HepG2 (cell line): ENCODE measurements around the gene ZNF440. TPM values are rescaled to one million over a fixed set of nuclear protein-coding genes. Genes with fewer than 3 reads are reported as not detected.

Experiments used
- ATAC-seq: fragments of 200-7000 bp; cut with Tn5 transposase; 3 replicates; pipeline ENCODE4 v1.9.1; 2020; ENCODE audit warnings: mild to moderate bottlenecking, moderate library complexity
- BruUV-seq: library from RNA; stranded (reverse); fragments of 400-500 nt; replicated peaks from 2 replicates; lab custom pipeline; 2021; lab: Mats Ljungman, UMichigan
- CTCF ChIA-PET: fragments of 300-600 bp; formaldehyde crosslinking; extraction: SDS; loops from one replicate; lab custom pipeline; 2021; ENCODE audit warnings: low total read pairs, inconsistent platforms, low intra/inter-chr PET ratio; lab: Yijun Ruan, JAX
- POLR2A ChIA-PET: fragments of 350-600 bp; sonication (Branson Sonifier 250); formaldehyde crosslinking; loops from one replicate; lab custom pipeline; 2020; ENCODE audit warnings: antibody characterized with exemption, inconsistent platforms; lab: Yijun Ruan, JAX
- DNase-seq: peaks from one replicate; pipeline ENCODE4 v3.0.0-alpha.2; 2015; ENCODE audit warnings: low spot score
- FAIRE-seq: peaks from 3 replicates; lab custom pipeline; 2011; peaks lifted over from hg19 to GRCh38; lab: Jason Lieb, UNC
- H2AFZ ChIP-seq: one replicate; pipeline ENCODE4 v1.6.1; 2011; ENCODE audit warnings: low read length, inconsistent platforms
- H3K27ac ChIP-seq: fragments of 300-600 bp; 3 replicates; pipeline ENCODE4 v1.8.0; 2011; ENCODE audit warnings: mixed run types, mild to moderate bottlenecking, mixed read lengths, low read length, inconsistent platforms; ENCODE audit not compliant: insufficient read depth; ENCODE audit errors: extremely low read length
- H3K27me3 ChIP-seq, 2 experiments: fragments of 200-600 bp in 1 of 2; 2 replicates in 1 of 2; 3 replicates in 1 of 2; pipeline versions ENCODE4 v1.6.0 to v1.8.0; 2011; ENCODE audit warnings: low read length in 2 of 2, mild to moderate bottlenecking in 2 of 2, moderate library complexity in 2 of 2, inconsistent platforms in 1 of 2; ENCODE audit not compliant: insufficient read depth in 2 of 2, control insufficient read depth in 1 of 2
- H3K36me3 ChIP-seq, 2 experiments: fragments of 200-600 bp in 1 of 2; replicated peaks in 1 of 2; 2 replicates in 1 of 2; 3 replicates in 1 of 2; pipeline versions ENCODE4 v1.5.1 to v1.8.0; 2011; ENCODE audit warnings: low read length in 2 of 2, inconsistent platforms in 1 of 2; ENCODE audit not compliant: insufficient read depth in 2 of 2, control insufficient read depth in 1 of 2
- H3K4me1 ChIP-seq: 2 replicates; pipeline ENCODE4 v1.5.1; 2012; ENCODE audit warnings: low read length, inconsistent platforms; ENCODE audit not compliant: insufficient read depth
- H3K4me2 ChIP-seq: 2 replicates; pipeline ENCODE4 v1.6.0; 2011; ENCODE audit warnings: low read depth, low read length, inconsistent platforms
- H3K4me3 ChIP-seq, 3 experiments: fragments of 200-600 bp in 1 of 3; sonication (generic), shearing (Covaris generic) in 1 of 3; replicated peaks in 1 of 3; 2 replicates each; pipeline ENCODE4 v1.5.1; 2011 to 2016; ENCODE audit warnings: low read length in 3 of 3, inconsistent platforms in 2 of 3, low read depth in 2 of 3, mild to moderate bottlenecking in 2 of 3, control low read depth in 1 of 3, mixed read lengths in 1 of 3; ENCODE audit not compliant: insufficient read depth in 1 of 3
- H3K79me2 ChIP-seq: one replicate; pipeline ENCODE4 v1.6.1; 2011; ENCODE audit warnings: low read length, inconsistent platforms; ENCODE audit not compliant: insufficient read depth
- H3K9ac ChIP-seq: 2 replicates; pipeline ENCODE4 v1.6.0; 2011; ENCODE audit warnings: mild to moderate bottlenecking, low read depth, low read length, inconsistent platforms; ENCODE audit not compliant: insufficient read depth
- H3K9me3 ChIP-seq: 2 replicates; pipeline ENCODE4 v1.5.1; 2012; ENCODE audit warnings: mild to moderate bottlenecking, low read length
- H4K20me1 ChIP-seq: 2 replicates; pipeline ENCODE4 v1.6.0; 2011; ENCODE audit warnings: inconsistent platforms, mild to moderate bottlenecking, low read length, moderate library complexity; ENCODE audit not compliant: insufficient read depth
- EHMT2 ChIP-seq: fragments of 200-600 bp; sonication (generic); IDR thresholded peaks from 2 replicates; pipeline ENCODE4 v1.7.0; 2017; ENCODE audit warnings: antibody characterized with exemption, low read depth, low read length, borderline replicate concordance
- ERF ChIP-seq: IDR thresholded peaks from 2 replicates; pipeline ENCODE4 v1.6.1; 2018; ENCODE audit warnings: missing biosample characterization, missing genetic modification reagents
- GMEB1 ChIP-seq: sonication (generic); formaldehyde crosslinking; IDR thresholded peaks from 2 replicates; pipeline ENCODE4 v1.5.1; 2020; ENCODE audit warnings: missing genetic modification reagents, mild to moderate bottlenecking, borderline replicate concordance
- KDM3A ChIP-seq: IDR thresholded peaks from 2 replicates; pipeline ENCODE4 v1.6.1; 2018; ENCODE audit warnings: low read depth, missing compliant biosample characterization
- NFAT5 ChIP-seq: sonication (generic); formaldehyde crosslinking; IDR thresholded peaks from 2 replicates; pipeline ENCODE4 v1.4.0; 2020; ENCODE audit warnings: missing genetic modification reagents
- ZFP90 ChIP-seq: sonication (generic); formaldehyde crosslinking; IDR thresholded peaks from 2 replicates; pipeline ENCODE4 v1.8.0; 2022; ENCODE audit warnings: missing genetic modification reagents, mild to moderate bottlenecking, inconsistent platforms, borderline replicate concordance
- ZKSCAN8 ChIP-seq: IDR thresholded peaks from 2 replicates; pipeline ENCODE4 v1.6.1; 2016; ENCODE audit warnings: borderline replicate concordance, missing genetic modification reagents, missing compliant biosample characterization
- ZNF180 ChIP-seq: sonication (generic); formaldehyde crosslinking; IDR thresholded peaks from 2 replicates; pipeline ENCODE4 v1.4.0; 2020; ENCODE audit warnings: low read depth, missing genetic modification reagents, borderline replicate concordance
- ZNF256 ChIP-seq: sonication (generic); formaldehyde crosslinking; conservative IDR thresholded peaks from 2 replicates; pipeline ENCODE4 v1.4.0; 2020; ENCODE audit warnings: missing genetic modification reagents
- ZNF83 ChIP-seq: sonication (generic); formaldehyde crosslinking; IDR thresholded peaks from 2 replicates; pipeline ENCODE4 v1.4.0; 2020; ENCODE audit warnings: missing genetic modification reagents, mild to moderate bottlenecking, borderline replicate concordance
- WGBS: methylation state at CpG from one replicate; pipeline ENCODE4 v1.1.6; 2017; ENCODE audit warnings: low lambda C conversion rate; 5-methylcytosine and 5-hydroxymethylcytosine counted together
- in situ Hi-C: cut with HindIII; loops from 2 replicates; pipeline ENCODE4 v1.10.0; 2017; ENCODE audit warnings: low pct_unique_long_range_greater_than_20kb; ENCODE audit not compliant: extremely low pct_ligation_motif_present
- intact Hi-C: fragments of 100-400 bp; cut with micrococcal nuclease; formaldehyde crosslinking; loops from one replicate; pipeline ENCODE4 v1.10.0; 2022; ENCODE audit not compliant: unreplicated experiment
- polyA plus RNA-seq, 8 experiments: library from polyadenylated mRNA; depleted of rRNA in 3 of 8; stranded (reverse) in 7 of 8; unstranded in 1 of 8; fragments of >200 nt; fragmentation: Illumina TruSeq in 4 of 8; extraction: Trizol in 4 of 8; gene quantifications; 2 replicates each; pipeline versions ENCODE4 v1.2.1 to v1.2.3, GENCODE V29; 2011 to 2016; ENCODE audit warnings: low read depth in 4 of 8, missing spikeins in 1 of 8, mixed read lengths in 1 of 8; ENCODE audit not compliant: insufficient read depth in 1 of 8
- total RNA-seq, 5 experiments: library from RNA; depleted of rRNA; stranded (reverse); fragments of >200 nt; fragmentation: Illumina TruSeq; extraction: Trizol; gene quantifications; 2 replicates each; pipeline ENCODE4 v1.2.3, GENCODE V29; 2016; ENCODE audit warnings: low read depth in 1 of 5
- TF ChIP-seq, protein P1 (sequence below): sonication (generic); formaldehyde crosslinking; IDR thresholded peaks from 2 replicates; pipeline ENCODE4 v1.4.0; 2020; ENCODE audit warnings: missing genetic modification reagents
- TF ChIP-seq, protein P2 (sequence below): sonication (generic); formaldehyde crosslinking; conservative IDR thresholded peaks from 2 replicates; pipeline ENCODE4 v1.8.0; 2022; ENCODE audit warnings: low read depth, missing genetic modification reagents

Gene ZNF440
- total and polyA plus RNA-seq, 2 of the 13 experiments (the other 11 are each of a cell fraction or from before 2014, with no cell fraction given) = 2.7 to 12.4 TPM

DNA sequence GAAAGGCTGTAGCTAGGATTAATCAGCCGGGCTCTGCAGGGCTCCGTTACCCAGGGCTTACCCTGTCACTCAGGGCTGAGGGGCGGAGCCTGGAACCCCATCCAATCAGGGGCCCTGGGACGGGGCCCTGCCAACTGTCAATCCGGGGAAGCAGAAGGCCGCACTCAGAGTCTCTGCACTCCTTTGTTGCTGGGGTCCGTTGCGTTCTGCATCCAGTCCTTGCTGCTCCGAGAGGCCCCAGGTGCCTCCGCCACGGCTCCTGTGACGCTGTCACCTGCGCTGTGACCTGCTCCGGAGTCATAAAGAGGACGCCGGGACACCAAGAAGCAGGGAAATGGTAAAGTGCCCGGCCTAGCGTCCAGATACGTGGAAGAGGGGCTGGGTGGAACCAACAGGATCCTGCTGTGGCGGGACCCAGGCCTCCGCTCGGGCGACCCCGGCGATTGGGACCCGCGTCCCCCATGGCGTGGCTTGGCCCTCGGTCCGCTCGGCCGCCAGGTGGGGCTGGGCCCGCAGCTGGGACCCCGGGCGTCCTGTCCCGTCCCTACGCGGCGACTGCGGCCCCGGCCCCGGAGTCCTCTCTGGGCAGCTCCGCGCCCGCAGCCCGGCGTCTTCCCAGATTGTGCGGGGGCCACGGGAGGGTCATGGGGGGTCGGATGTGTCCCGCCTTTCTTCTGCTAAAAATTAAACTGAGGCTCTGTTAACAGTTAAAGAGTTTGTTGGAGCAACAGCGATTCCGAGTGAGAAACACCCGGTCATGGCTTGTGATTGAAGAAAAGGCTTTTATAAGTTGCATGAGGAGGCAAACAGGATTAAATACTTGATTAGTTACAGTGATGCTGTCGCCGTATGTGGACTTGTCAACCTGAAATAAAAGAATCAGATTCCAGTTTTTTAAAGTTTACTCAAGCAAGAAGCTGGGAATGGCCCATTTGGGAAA lies 15.4 kb upstream of the ZNF440 start, which contains the start of gene ZNF491:
Gene ZNF491 (plus strand): TSS at position 133 of the 940 bp plus-strand sequence. CDS start 7,431 bp downstream, outside the sequence.
- Histone ChIP-seq H3K4me3 (peak within 1 kb of the TSS; percentile 63 to 90 (median 79)), H2AFZ (peak within 1 kb of the TSS; percentile 81), H3K27me3 (no peaks in the 10 kb centered on the region; a peak in 1 of 5 replicates), H3K9ac (peak within 1 kb of the TSS; percentile 64), H3K4me2 (peak within 1 kb of the TSS; percentile 88), H4K20me1 (no peaks in the 10 kb centered on the region), H3K4me1 (peaks cover 33% of the 10 kb centered on the region), H3K36me3 (no peaks in the 10 kb centered on the region), H3K9me3 (no peaks in the 10 kb centered on the region), H3K27ac (peak within 1 kb of the TSS; percentile 79), H3K79me2 (no peaks in the 10 kb centered on the region)
- intact Hi-C loops = loop anchor here (1.0 to 5.0 kb wide), 2 partner anchors 190 to 344 kb away; partner anchors contain the start of gene ZNF20
- TSS peak; percentile 69 for BruUV-seq
- DNase-seq (peak; percentile 87), FAIRE-seq (peak; percentile 73), ATAC-seq (peak; percentile 98)
- 6% methylated on average over 7 of the region's 56 CpGs for WGBS
- ChIA-PET POLR2A (interaction anchor here (0.6 to 2.8 kb wide), 13 partner anchors 9 to 254 kb away, joined by 3 to 27 read pairs (median 4); partner anchors contain the start of genes ZNF439, ZNF440, ZNF441 and ZNF700), CTCF (interaction anchor here (1.1 to 3.5 kb wide), 3 partner anchors 12 to 165 kb away, joined by 4 to 37 read pairs (median 4); no protein-coding TSS in a partner anchor)
- in situ Hi-C loops = no loop called here
- TF ChIP-seq ERF (CRISPR knock-in tag) (no peak), ZNF83 (CRISPR knock-in tag) (peak; percentile 84; the same call in 1 of the 2 replicates), ZKSCAN8 (CRISPR knock-in tag) (no peak), KDM3A (CRISPR knock-in tag) (no peak), NFAT5 (CRISPR knock-in tag) (0 out of 2 replicates have a peak, but pooled peaks have one; percentile 20), ZNF256 (CRISPR knock-in tag) (no peak), ZNF180 (CRISPR knock-in tag) (no peak), GMEB1 (CRISPR knock-in tag) (no peak; the same call in 1 of the 2 replicates), EHMT2 (no peak), ZFP90 (CRISPR knock-in tag) (peak; percentile 71; the same call in 1 of the 2 replicates)
- TF ChIP-seq, protein P1, sequence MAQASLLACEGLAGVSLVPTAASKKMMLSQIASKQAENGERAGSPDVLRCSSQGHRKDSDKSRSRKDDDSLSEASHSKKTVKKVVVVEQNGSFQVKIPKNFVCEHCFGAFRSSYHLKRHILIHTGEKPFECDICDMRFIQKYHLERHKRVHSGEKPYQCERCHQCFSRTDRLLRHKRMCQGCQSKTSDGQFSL (CRISPR knock-in tag) = no peak
- TF ChIP-seq, protein P2, sequence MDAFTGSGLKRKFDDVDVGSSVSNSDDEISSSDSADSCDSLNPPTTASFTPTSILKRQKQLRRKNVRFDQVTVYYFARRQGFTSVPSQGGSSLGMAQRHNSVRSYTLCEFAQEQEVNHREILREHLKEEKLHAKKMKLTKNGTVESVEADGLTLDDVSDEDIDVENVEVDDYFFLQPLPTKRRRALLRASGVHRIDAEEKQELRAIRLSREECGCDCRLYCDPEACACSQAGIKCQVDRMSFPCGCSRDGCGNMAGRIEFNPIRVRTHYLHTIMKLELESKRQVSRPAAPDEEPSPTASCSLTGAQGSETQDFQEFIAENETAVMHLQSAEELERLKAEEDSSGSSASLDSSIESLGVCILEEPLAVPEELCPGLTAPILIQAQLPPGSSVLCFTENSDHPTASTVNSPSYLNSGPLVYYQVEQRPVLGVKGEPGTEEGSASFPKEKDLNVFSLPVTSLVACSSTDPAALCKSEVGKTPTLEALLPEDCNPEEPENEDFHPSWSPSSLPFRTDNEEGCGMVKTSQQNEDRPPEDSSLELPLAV (CRISPR knock-in tag) = no peak
